GM21529 (cell line): ENCODE results near the gene MFSD11.
"Not testable (repeated sequence)": the region's sequence is repeated elsewhere in the genome, so short reads cannot be mapped to it uniquely, and the experiment has no call there.

Experiments
- ATAC-seq: cut with Tn5 transposase; IDR thresholded peaks from one replicate; pipeline ENCODE4 v1.9.1; 2021; ENCODE audit not compliant: unreplicated experiment

The MFSD11 gene

GRCh38 chr17:76737676-76738467 is at the start of gene MFSD11:
Gene MFSD11 (plus strand): TSS chr17:76738119. CDS start chr17:76738353, 234 bp downstream.
- peak; percentile 60 for ATAC-seq

- ATAC-seq, result no peak
Measured at GRCh38 chr17:76688165-76688622, 49.7 kb upstream of the MFSD11 start.

DNA sequence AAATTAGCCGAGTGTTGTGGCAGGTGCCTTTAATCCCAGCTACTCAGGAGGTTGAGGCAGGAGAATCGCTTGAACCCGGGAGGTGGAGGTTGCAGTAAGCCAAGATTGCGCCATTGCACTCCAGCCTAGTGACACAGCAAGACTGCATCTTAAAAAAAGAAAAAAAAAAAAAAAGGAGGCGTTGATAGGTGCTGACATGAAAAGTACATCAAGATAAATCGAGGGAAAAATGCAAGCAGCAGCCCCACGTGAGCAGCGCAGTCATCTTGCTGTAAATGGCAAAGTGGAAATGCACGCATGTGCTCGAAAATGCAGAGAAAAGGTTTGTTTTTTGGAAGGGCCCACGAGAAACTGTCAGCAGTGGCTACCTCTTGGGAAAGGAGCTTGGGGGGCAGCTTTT is 48.1 kb upstream of the MFSD11 start:
- ATAC-seq, result no peak

DNA sequence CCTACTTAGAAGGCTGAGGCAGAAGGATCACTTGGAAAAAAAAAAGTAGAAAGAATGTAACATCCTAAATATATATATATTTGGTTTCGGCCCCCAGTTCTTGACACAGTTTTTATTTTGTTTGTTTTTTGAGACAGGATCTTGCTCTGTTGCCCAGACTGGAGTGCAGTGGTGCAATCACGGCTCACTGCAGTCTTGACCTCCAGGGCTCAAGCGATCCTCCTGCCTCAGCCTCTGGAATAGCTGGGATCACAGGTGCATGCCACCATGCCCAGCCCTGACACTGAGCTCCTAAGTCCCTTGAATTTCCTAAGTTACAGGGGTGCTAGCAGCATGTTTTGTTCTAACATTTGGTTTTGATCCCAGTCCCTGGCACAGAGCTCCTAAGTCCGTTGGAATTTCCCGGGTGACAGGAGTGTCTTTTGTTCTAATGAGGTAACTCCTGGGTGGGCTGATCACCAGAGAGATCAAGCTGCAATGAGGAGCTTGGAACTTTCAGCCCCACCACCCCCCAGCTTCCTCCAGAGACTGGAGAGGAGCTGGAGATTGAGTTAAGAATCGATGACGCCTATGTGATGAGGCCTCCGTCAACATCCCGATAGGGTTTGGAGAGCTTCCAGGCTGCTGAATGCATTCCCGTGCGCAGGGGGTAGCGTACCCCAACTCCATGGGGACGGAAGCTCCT is 47.2 kb upstream of the MFSD11 start:
- ATAC-seq, result no peak

DNA sequence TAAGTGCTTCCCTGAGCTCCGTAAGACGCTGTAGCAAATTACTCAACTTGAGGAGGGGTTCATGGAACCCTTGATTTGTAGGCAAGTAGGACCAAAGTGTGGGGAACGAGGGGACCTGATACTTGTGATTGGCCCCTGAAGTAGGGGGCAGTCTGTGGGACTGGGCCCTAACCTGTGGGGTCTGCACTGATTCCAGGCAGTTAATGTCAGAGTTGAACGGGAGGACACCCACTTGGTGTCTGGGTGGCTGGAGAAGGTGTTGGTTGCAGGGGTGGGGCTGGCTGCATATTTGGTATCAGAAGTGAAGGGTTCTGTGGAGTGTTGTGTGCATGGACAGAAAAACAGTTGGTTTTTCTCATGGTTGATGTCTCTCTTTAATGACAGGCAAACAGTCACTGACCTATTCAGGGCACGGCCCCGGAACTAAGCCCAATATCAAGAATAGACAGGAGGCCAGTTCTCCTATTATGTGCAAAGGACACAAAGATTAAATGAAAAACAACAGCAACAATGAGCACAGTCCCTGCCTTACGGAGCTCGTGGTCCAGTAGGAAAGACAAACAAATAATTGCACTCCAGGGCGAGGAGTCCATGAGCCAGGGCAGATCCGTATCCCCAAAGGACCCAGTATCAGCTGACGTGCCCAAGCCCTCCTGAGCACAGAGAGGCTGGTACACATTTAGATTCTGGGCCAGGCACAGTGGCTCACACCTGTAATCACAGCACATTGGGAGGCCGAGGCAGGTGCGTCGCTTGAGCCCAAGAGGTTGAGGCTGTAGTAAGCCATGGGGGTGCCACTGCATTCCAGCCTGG is 46.3 kb upstream of the MFSD11 start:
- ATAC-seq, result no peak

DNA sequence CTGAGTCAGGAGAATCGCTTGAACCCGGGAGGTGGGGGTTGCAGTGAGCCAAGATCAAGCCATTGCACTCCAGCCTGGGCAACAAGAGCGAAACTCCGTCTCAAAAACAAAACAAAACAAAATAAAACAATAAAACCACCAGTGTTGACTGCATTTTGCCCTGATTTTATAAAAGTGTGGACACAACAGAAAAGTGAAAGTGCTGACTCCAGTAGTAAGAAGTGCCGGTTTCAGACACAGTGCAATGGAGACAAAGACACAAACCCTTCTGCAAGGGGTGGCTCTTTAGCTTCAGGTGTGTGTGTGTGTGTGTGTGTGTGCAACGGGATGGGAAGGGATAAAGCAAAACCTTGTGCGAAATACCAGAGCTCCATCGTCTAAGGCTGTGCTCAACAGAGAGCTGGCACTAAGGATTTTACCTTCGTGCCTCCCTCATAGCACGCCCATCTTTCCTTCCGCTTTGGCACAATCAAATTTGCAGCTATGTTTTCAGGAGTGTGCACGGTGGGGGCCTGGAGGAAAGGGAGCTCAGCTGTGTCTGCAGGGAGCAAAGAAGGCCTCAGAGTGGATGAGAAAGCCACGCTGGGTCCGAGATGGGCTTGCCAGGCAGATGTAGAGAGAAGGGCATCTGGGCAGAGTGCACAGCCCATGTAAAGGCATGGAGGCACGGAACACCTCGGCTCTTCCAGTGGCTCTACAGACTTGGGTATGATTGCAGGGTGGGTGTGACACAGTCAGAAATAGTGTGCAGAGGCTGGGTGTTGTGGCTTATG is 42.7 kb upstream of the MFSD11 start:
- ATAC-seq, result no peak

- peak; percentile 71 for ATAC-seq
Measured at GRCh38 chr17:76696763-76697701, 40.9 kb upstream of the MFSD11 start.

DNA sequence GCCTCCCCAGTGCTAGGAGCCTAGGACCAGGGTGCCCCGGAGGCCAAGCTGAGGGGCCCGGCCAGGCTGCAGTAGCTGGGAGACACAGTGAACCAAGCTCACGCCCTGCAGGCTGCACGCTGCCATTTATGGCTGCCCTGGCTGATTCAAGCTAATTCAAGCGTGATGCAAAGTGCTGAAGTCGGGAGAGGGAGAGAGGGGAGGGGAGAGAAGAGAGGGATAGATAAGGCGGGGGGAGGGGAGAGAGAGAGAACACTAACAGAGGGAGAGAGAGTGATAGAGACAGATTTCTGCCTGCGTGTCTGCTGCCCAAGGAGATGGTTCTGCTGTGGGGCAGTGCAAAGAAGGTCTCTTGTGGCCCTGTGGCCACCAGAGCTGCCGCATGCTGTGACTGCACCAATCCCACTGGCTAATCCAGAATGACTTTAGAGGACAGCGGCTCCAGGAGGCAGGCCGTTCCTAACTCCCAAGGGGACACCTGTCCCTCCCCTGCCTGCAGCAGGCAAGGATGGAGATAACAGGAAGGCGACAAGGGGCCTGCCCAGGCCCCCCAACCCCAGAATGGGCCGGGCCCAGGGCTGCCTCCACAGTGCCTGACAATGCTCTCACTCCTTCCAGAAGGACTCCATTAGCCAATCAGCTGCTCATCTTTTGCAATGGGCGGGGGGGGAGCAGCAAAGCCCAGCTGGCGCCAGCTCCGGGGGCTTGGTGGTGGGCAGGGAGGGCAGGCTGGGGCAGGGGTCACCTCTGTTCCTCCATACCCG is 40.0 kb upstream of the MFSD11 start:
- ATAC-seq, result no peak

DNA sequence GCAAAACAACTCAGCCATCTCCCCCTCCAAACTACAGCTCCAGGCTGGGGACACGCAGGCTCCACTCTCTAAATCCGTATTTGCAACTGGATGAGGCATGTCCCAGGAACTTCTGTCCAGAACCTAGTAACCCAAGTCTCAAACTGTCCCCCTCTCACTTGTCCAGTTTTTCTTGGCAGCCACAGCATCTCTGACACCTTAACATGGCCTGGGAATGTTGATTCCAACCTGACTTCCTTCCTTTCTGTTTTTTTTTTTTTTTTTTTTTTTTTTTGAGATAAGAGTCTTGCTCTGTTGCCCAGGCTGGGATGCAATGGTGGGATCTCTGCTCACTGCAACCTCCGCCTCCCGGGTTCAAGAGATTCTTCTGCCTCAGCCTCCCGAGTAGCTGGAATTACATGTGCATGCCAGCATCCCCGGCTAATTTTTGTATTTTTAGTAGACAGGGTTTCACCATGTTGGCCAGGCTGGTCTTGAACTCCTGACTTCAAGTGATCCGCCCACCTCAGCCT is 39.4 kb upstream of the MFSD11 start:
- not testable (repeated sequence) for ATAC-seq

- no peak for ATAC-seq
Measured at GRCh38 chr17:76700270-76700616, 37.7 kb upstream of the MFSD11 start.

DNA sequence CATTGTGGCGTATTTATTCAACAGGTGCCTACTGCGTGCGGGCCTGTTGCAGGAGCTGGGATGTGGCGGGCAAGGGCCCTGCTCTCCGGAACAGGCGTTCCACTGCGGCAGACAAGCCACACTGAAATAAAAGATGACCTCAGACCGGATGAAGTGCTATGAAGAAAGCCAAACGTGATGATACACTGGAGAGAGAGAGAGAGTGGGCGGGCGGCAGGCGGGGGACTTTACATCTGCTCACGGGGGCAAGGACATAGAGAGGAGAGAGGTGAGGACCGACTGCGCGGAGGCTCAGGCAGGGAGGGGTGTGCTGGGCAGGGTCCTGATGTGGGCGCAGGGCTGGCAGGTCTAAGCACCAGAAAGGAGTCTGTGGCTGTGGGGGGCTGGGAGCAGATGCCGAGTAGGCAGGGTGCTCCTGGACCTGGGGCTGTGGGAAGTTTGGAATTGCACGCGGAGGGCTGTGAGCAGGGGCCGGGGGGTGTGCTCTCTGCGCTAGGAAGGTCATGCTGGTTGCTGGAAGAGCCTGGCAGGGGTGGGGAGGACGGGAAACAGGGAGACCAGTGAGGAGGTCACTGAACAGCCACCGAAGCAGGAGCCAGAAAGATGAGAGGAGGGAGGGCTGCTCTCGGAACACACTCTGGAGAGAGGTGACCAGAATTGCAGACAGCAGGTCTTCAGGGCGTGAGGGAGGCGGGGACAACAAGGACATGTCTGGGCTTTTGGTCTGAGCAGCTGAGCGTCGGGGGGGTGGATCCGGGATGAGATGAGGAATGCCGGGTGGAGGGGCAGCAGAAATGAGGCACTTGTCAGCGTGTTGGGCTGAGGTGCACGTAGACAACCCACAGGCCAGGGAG is 37.1 kb upstream of the MFSD11 start:
- no peak for ATAC-seq

- ATAC-seq, result no peak
Measured at GRCh38 chr17:76701471-76701967, 36.4 kb upstream of the MFSD11 start.

DNA sequence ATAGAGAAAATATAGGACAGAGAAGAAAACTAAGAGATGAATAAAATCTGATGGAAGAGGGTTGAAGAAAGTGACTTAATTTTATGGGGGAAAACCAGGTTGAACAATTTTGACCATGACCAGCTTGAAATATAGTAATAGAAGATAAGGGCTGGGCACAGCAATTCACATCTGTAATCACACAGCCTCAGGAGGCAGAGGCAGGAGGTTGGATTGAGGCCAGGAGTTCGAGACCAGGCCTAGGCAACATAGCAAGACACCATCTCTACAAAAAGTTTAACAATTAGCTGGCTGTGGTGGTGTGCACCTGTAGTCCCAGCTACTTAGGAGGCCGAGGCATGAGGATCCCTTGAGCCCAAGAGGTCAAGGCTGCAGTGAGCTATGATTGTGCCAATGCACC is 35.8 kb upstream of the MFSD11 start:
- no peak for ATAC-seq

DNA sequence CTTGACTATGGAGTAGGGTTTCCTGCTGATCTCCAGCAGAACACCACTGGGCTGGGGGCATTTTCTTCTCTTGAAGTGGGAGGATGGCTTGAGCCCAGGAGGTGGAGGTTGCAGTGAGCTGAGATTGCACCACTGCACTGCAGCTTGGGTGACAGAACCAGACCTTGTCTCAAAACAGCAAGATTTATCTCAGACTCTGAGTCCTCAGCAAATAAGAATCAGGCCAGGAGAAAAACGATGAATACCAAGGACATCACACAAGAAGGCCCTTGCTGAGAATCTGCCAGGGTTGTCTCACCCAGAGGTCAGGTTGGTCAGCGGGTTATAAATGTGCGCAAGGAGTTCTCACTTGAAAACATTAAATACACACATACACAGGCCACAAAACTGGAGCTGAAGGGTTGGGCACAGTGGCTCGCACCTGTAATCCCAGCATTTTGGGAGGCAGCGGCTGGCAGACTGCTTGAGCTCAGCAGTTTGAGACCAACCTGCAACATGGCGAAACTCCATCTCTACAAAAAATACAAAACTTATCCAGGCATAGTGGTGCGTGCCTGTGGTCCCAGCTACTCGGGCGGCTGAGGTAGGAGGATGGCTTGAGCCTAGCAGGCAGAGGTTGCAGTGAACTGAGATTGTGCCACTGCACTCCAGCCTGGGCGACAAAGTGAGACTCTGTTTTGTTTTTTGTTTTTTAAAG is 34.8 kb upstream of the MFSD11 start:
- no peak for ATAC-seq

- no peak for ATAC-seq
Measured at GRCh38 chr17:76704805-76705204, 33.1 kb upstream of the MFSD11 start.

- ATAC-seq, result no peak
Measured at GRCh38 chr17:76706817-76707216, 31.1 kb upstream of the MFSD11 start.
